H9 (cell line): ENCODE results near the gene TGM5. TPM values are rescaled to one million over a fixed set of nuclear protein-coding genes. Genes with fewer than 3 reads are reported as not detected.
A peak's percentile ranks its signal among the peaks of the same experiment; 100 is the strongest.

ENCODE experiments used
- DNase-seq: peaks from one replicate; pipeline ENCODE4 v3.0.0-alpha.2; 2017
- H2AFZ ChIP-seq: one replicate; pipeline ENCODE4 v1.6.1; 2013; ENCODE audit warnings: mild to moderate bottlenecking, low read length, control low read depth, moderate library complexity
- H2AK5ac ChIP-seq: 2 replicates; pipeline ENCODE4 v1.6.1; 2013; ENCODE audit warnings: low read length, control low read depth, mixed read lengths; ENCODE audit not compliant: insufficient read length
- H2BK120ac ChIP-seq: one replicate; pipeline ENCODE4 v1.6.1; 2013; ENCODE audit warnings: low read depth, mild to moderate bottlenecking, low read length, control low read depth, inconsistent platforms; ENCODE audit not compliant: poor library complexity, severe bottlenecking
- H2BK12ac ChIP-seq: 2 replicates; pipeline ENCODE4 v1.6.1; 2013; ENCODE audit warnings: low read length, control low read depth, mixed read lengths, low read depth; ENCODE audit not compliant: insufficient read length
- H2BK15ac ChIP-seq: 2 replicates; pipeline ENCODE4 v1.6.1; 2013; ENCODE audit warnings: low read depth, low read length, control low read depth
- H2BK20ac ChIP-seq: one replicate; pipeline ENCODE4 v1.6.1; 2013; ENCODE audit warnings: low read depth, mild to moderate bottlenecking, low read length, control low read depth, inconsistent platforms; ENCODE audit not compliant: poor library complexity, severe bottlenecking
- H2BK5ac ChIP-seq: 2 replicates; pipeline ENCODE4 v1.6.1; 2013; ENCODE audit warnings: low read length, control low read depth, mixed read lengths; ENCODE audit not compliant: insufficient read length
- H3K14ac ChIP-seq: 2 replicates; pipeline ENCODE4 v1.6.1; 2013; ENCODE audit warnings: low read length, control low read depth; ENCODE audit not compliant: insufficient read depth
- H3K18ac ChIP-seq: 2 replicates; pipeline ENCODE4 v1.6.1; 2013; ENCODE audit warnings: low read depth, mild to moderate bottlenecking, mixed read lengths, low read length, control low read depth; ENCODE audit not compliant: insufficient read length
- H3K23ac ChIP-seq: 2 replicates; pipeline ENCODE4 v1.6.1; 2013; ENCODE audit warnings: low read length, control low read depth, mixed read lengths, low read depth; ENCODE audit not compliant: insufficient read length
- H3K23me2 ChIP-seq: 2 replicates; pipeline ENCODE4 v1.6.1; 2013; ENCODE audit warnings: low read depth, mild to moderate bottlenecking, mixed read lengths, low read length, control low read depth; ENCODE audit not compliant: insufficient read length, poor library complexity, severe bottlenecking
- H3K27ac ChIP-seq: 2 replicates; pipeline ENCODE4 v1.5.1; 2013; ENCODE audit warnings: low read length, control low read depth, mixed read lengths, low read depth; ENCODE audit not compliant: insufficient read length
- H3K27me3 ChIP-seq: 2 replicates; pipeline ENCODE4 v1.6.1; 2013; ENCODE audit warnings: low read length, control low read depth, inconsistent platforms; ENCODE audit not compliant: insufficient read depth
- H3K4ac ChIP-seq: 2 replicates; pipeline ENCODE4 v1.6.1; 2013; ENCODE audit warnings: low read depth, mild to moderate bottlenecking, control low read depth, inconsistent platforms, low read length, moderate library complexity
- H3K4me1 ChIP-seq: 2 replicates; pipeline ENCODE4 v1.6.1; 2013; ENCODE audit warnings: low read length, control low read depth, inconsistent platforms; ENCODE audit not compliant: insufficient read depth
- H3K4me2 ChIP-seq: 2 replicates; pipeline ENCODE4 v1.6.1; 2013; ENCODE audit warnings: low read length, control low read depth, mixed read lengths; ENCODE audit not compliant: insufficient read length, insufficient read depth
- H3K56ac ChIP-seq: 2 replicates; pipeline ENCODE4 v1.6.1; 2013; ENCODE audit warnings: low read depth, mild to moderate bottlenecking, mixed read lengths, low read length, control low read depth; ENCODE audit not compliant: insufficient read length
- H3K79me1 ChIP-seq: 2 replicates; pipeline ENCODE4 v1.6.1; 2013; ENCODE audit warnings: low read depth, mild to moderate bottlenecking, moderate library complexity, low read length, control low read depth, inconsistent platforms; ENCODE audit not compliant: insufficient read depth, poor library complexity, severe bottlenecking
- H3K79me2 ChIP-seq: 2 replicates; pipeline ENCODE4 v1.6.1; 2013; ENCODE audit warnings: low read length, control low read depth, inconsistent platforms; ENCODE audit not compliant: insufficient read depth
- H3K9ac ChIP-seq: 2 replicates; pipeline ENCODE4 v1.6.1; 2013; ENCODE audit warnings: low read length, control low read depth, mixed read lengths; ENCODE audit not compliant: insufficient read length; ENCODE audit errors: extremely low read depth
- H3K9me3 ChIP-seq: one replicate; pipeline ENCODE4 v1.6.1; 2013; ENCODE audit warnings: low read depth, low read length, inconsistent platforms; ENCODE audit not compliant: control insufficient read depth
- H3T11ph ChIP-seq: one replicate; pipeline ENCODE4 v1.6.1; 2013; ENCODE audit warnings: mild to moderate bottlenecking, low read length, control low read depth, inconsistent platforms
- H4K20me1 ChIP-seq: one replicate; pipeline ENCODE4 v1.6.1; 2013; ENCODE audit not compliant: control insufficient read depth, insufficient read length, insufficient read depth
- H4K5ac ChIP-seq: 2 replicates; pipeline ENCODE4 v1.6.1; 2013; ENCODE audit warnings: low read depth, mild to moderate bottlenecking, mixed read lengths, low read length, control low read depth; ENCODE audit not compliant: insufficient read length
- H4K8ac ChIP-seq: replicated peaks from 2 replicates; pipeline ENCODE4 v1.6.1; 2013; ENCODE audit warnings: low read length, control low read depth, mixed read lengths, low read depth; ENCODE audit not compliant: insufficient read length
- H4K91ac ChIP-seq: 2 replicates; pipeline ENCODE4 v1.6.1; 2013; ENCODE audit warnings: low read depth, mild to moderate bottlenecking, moderate library complexity, mixed read lengths, low read length, control low read depth; ENCODE audit not compliant: insufficient read length
- H3K27ac Mint-ChIP-seq, 3 experiments: 2 replicates in 2 of 3; 3 replicates in 1 of 3; pipeline ENCODE4 v1.8.0; 2020 to 2021; ENCODE audit warnings: mixed read lengths in 3 of 3, mild to moderate bottlenecking in 1 of 3, moderate library complexity in 1 of 3
- H3K27me3 Mint-ChIP-seq: 2 replicates; pipeline ENCODE4 v1.8.0; 2021; ENCODE audit warnings: low read depth, mild to moderate bottlenecking, moderate library complexity, mixed read lengths
- H3K36me3 Mint-ChIP-seq, 3 experiments: 2 replicates in 2 of 3; 3 replicates in 1 of 3; pipeline ENCODE4 v1.8.0; 2020 to 2021; ENCODE audit warnings: low read depth in 3 of 3, mixed read lengths in 3 of 3; ENCODE audit not compliant: insufficient read depth in 1 of 3
- H3K4me1 Mint-ChIP-seq, 2 experiments: 2 replicates each; pipeline ENCODE4 v1.8.0; 2020; ENCODE audit warnings: mixed read lengths in 2 of 2
- H3K4me3 Mint-ChIP-seq, 2 experiments: 2 replicates in 1 of 2; 3 replicates in 1 of 2; pipeline ENCODE4 v1.8.0; 2020 to 2021; ENCODE audit warnings: mild to moderate bottlenecking in 2 of 2, mixed read lengths in 2 of 2, moderate library complexity in 1 of 2
- H3K9me3 Mint-ChIP-seq, 2 experiments: 2 replicates in 1 of 2; 3 replicates in 1 of 2; pipeline ENCODE4 v1.8.0; 2020; ENCODE audit warnings: mild to moderate bottlenecking in 2 of 2, mixed read lengths in 2 of 2, moderate library complexity in 1 of 2
- WGBS: extraction: QIAGEN DNeasy Blood & Tissue Kit; methylation state at CpG from one replicate; pipeline ENCODE4 v1.1.7; 2013; ENCODE audit warnings: missing lambda C conversion rate, low lambda C conversion rate, mixed read lengths; ENCODE audit not compliant: insufficient read length; ENCODE audit errors: extremely low coverage; 5-methylcytosine and 5-hydroxymethylcytosine counted together
- total RNA-seq: library from RNA; stranded (reverse); gene quantifications from 2 replicates; pipeline ENCODE4 v1.2.1, GENCODE V29; 2021
- TF ChIP-seq, protein P1 (sequence below): fragments of 200-600 bp; sonication (generic); conservative IDR thresholded peaks from 3 replicates; pipeline ENCODE4 v1.8.0; 2021; ENCODE audit warnings: antibody characterized with exemption, mild to moderate bottlenecking

The TGM5 gene
- total RNA-seq, 1 experiment from 2014 or later, result not detected

DNA sequence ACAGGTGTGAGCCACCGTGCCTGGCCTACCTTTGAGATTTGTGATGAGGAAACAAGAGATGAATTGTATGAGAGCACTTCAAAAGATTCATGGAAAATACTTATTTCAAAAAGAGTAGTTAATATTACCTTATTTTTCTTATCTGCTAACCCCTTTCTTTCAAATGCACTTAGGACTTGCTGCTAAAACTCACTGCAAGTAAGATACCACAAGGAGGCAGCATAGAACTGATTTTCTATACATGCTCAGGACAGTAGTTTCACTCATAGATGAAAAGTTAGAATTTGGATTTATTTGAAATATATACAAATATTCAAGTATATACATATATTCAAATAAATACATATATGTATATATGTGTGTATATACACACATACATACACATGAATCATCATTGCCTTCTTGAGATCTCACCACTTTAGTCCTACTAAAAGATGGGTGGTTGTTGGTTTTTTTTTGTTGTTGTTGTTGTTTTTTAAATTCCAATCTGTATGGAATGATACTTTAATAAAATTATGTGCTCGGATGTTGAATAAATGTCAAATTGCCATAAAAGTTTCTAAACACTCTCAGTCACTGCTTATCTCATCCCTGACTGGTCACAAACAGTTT, 79.1 kb downstream of the TGM5 start:
- Histone ChIP-seq H3K23ac (no peak overlapping the region), H3K27me3 (no peaks in the 10 kb centered on the region), H2BK12ac (no peak overlapping the region), H3K23me2 (peaks cover 5% of the 10 kb centered on the region), H3K56ac (no peak overlapping the region), H4K8ac (no peak overlapping the region), H4K5ac (no peak overlapping the region), H2AFZ (no peak overlapping the region), H2BK5ac (no peak overlapping the region), H3K4me2 (no peak overlapping the region), H2BK15ac (no peak overlapping the region), H4K20me1 (no peaks in the 10 kb centered on the region), H3K4ac (no peak overlapping the region), H3K27ac (no peak overlapping the region), H3K18ac (no peak overlapping the region), H3K9ac (no peak overlapping the region), H3K9me3 (no peaks in the 10 kb centered on the region), H3K79me2 (no peaks in the 10 kb centered on the region), H3K4me1 (no peaks in the 10 kb centered on the region; the same call in 1 of the 2 replicates), H3K14ac (no peak overlapping the region), H2BK120ac (no peak overlapping the region), H2BK20ac (no peak overlapping the region), H3K79me1 (no peaks in the 10 kb centered on the region), H3T11ph (no peak overlapping the region), H2AK5ac (no peak overlapping the region), H4K91ac (no peak overlapping the region)
- Mint-ChIP-seq H3K36me3 (peaks cover 0 to 30% (median 21%) of the 10 kb centered on the region in 3 experiments; a peak in 5 of 7 replicates), H3K27ac (no peak overlapping the region), H3K4me3 (peak overlapping the region; percentile 24 to 32; a peak in 2 of 5 replicates), H3K9me3 (no peaks in the 10 kb centered on the region), H3K27me3 (no peaks in the 10 kb centered on the region), H3K4me1 (peaks cover 7 to 13% of the 10 kb centered on the region in 2 experiments)
- DNase-seq, result no peak
- TF ChIP-seq, protein P1, sequence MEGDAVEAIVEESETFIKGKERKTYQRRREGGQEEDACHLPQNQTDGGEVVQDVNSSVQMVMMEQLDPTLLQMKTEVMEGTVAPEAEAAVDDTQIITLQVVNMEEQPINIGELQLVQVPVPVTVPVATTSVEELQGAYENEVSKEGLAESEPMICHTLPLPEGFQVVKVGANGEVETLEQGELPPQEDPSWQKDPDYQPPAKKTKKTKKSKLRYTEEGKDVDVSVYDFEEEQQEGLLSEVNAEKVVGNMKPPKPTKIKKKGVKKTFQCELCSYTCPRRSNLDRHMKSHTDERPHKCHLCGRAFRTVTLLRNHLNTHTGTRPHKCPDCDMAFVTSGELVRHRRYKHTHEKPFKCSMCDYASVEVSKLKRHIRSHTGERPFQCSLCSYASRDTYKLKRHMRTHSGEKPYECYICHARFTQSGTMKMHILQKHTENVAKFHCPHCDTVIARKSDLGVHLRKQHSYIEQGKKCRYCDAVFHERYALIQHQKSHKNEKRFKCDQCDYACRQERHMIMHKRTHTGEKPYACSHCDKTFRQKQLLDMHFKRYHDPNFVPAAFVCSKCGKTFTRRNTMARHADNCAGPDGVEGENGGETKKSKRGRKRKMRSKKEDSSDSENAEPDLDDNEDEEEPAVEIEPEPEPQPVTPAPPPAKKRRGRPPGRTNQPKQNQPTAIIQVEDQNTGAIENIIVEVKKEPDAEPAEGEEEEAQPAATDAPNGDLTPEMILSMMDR, result peak; percentile 73
- no CpG with 5 or more reads among the region's 2 CpGs for WGBS
